ENCODE results near the gene RXYLT1.
"Not testable (repeated sequence)": the region's sequence is repeated elsewhere in the genome, so short reads cannot be mapped to it uniquely, and the experiment has no call there.

- TF ChIP-seq, protein P1, sequence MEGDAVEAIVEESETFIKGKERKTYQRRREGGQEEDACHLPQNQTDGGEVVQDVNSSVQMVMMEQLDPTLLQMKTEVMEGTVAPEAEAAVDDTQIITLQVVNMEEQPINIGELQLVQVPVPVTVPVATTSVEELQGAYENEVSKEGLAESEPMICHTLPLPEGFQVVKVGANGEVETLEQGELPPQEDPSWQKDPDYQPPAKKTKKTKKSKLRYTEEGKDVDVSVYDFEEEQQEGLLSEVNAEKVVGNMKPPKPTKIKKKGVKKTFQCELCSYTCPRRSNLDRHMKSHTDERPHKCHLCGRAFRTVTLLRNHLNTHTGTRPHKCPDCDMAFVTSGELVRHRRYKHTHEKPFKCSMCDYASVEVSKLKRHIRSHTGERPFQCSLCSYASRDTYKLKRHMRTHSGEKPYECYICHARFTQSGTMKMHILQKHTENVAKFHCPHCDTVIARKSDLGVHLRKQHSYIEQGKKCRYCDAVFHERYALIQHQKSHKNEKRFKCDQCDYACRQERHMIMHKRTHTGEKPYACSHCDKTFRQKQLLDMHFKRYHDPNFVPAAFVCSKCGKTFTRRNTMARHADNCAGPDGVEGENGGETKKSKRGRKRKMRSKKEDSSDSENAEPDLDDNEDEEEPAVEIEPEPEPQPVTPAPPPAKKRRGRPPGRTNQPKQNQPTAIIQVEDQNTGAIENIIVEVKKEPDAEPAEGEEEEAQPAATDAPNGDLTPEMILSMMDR (conservative IDR thresholded peaks at IDR 0.05; ENCODE audit: low read depth, low read length) = not testable (repeated sequence)
- not testable (repeated sequence) for TF ChIP-seq EZH2 (IDR thresholded peaks at IDR 0.05; ENCODE audit: borderline replicate concordance, low read depth, low read length, poor library complexity, severe bottlenecking)
Observed at GRCh38 chr12:63741431-63741830, 38.3 kb upstream of the RXYLT1 start.
